WI38 (cell line): ENCODE measurements around the gene SLC22A8.

Source experiments
- H3K4me3 ChIP-seq: 2 replicates; pipeline ENCODE4 v1.5.1; 2011; ENCODE audit warnings: low read depth, mild to moderate bottlenecking, control low read depth, low read length
- TF ChIP-seq, protein P1 (sequence below): IDR thresholded peaks from 2 replicates; pipeline ENCODE4 v1.5.1; 2012; ENCODE audit warnings: low read depth, mild to moderate bottlenecking, control low read depth, low read length

Gene SLC22A8

DNA sequence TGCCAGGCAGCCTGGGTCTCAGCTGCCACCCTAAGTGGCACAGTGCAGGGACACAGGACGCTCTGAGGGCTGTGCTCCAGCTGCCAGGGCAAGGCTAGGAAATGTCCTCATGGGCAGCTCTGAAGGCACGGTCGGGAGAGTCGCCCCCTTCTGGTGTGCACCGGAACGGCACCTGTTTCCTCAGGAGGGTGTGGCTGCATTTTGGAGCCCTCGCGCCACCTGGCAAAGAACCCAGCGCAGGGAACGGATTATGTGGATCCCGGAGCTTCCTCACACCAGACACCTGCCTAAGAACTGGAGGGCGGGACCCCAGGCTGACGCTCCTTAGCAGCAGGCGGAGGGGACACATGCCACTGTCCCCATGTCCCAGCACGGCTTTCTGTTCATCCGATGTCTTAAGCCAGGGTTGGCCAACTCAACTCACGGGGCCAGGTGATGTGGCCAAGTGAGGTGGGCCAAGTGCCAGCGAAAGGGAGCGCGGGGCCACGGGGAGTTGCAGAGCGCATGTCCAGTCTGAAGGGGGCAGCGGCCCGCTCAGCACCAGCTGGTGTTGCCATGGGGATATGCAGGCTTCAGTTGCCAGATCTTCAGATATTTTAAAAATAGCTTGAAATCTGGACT, 5.1 kb upstream of the SLC22A8 start:
- H3K4me3 ChIP-seq, result no peak overlapping the region

GRCh38 chr11:63019506-63019905, 3.9 kb upstream of the SLC22A8 start:
- TF ChIP-seq, protein P1, sequence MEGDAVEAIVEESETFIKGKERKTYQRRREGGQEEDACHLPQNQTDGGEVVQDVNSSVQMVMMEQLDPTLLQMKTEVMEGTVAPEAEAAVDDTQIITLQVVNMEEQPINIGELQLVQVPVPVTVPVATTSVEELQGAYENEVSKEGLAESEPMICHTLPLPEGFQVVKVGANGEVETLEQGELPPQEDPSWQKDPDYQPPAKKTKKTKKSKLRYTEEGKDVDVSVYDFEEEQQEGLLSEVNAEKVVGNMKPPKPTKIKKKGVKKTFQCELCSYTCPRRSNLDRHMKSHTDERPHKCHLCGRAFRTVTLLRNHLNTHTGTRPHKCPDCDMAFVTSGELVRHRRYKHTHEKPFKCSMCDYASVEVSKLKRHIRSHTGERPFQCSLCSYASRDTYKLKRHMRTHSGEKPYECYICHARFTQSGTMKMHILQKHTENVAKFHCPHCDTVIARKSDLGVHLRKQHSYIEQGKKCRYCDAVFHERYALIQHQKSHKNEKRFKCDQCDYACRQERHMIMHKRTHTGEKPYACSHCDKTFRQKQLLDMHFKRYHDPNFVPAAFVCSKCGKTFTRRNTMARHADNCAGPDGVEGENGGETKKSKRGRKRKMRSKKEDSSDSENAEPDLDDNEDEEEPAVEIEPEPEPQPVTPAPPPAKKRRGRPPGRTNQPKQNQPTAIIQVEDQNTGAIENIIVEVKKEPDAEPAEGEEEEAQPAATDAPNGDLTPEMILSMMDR, result no peak
- H3K4me3 ChIP-seq, result no peak overlapping the region

More for the DNA sequence above, 5.1 kb upstream of the SLC22A8 start:
- TF ChIP-seq, protein P1, result peak; percentile 29

DNA sequence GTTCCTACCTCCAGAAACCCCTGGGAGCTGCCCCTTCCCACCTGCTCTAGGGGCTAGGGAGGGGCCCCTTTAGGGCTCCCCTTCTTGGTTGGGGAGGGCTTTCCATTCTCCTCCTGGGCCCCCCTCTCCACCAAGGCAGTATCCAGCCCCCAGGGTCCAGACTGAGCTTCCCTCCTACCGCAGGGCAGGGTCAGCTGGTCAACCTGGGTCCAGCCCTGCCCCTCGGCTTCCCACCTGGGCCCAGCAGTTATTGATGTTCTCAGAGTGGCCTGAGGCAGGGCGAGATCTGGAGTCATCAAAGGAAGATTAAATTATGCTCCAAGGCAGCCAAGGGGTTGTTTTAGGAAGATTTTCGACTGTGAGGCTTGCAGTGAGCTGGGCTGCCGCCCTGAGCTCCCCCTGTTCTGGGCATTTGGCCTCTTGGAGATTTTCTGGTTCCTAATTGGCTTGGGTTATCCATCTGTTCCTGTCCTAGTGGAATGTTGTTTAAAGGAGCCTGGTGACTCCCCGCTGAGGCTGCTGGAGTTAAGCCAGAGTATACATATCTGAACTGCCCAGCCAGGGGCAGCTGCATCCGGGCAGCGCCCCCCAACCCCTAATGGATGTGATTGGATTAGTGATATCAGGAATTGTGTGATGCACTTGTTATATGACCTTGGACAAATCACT, 1.8 kb upstream of the SLC22A8 start:
- no peak overlapping the region for H3K4me3 ChIP-seq
- TF ChIP-seq, protein P1, result no peak

DNA sequence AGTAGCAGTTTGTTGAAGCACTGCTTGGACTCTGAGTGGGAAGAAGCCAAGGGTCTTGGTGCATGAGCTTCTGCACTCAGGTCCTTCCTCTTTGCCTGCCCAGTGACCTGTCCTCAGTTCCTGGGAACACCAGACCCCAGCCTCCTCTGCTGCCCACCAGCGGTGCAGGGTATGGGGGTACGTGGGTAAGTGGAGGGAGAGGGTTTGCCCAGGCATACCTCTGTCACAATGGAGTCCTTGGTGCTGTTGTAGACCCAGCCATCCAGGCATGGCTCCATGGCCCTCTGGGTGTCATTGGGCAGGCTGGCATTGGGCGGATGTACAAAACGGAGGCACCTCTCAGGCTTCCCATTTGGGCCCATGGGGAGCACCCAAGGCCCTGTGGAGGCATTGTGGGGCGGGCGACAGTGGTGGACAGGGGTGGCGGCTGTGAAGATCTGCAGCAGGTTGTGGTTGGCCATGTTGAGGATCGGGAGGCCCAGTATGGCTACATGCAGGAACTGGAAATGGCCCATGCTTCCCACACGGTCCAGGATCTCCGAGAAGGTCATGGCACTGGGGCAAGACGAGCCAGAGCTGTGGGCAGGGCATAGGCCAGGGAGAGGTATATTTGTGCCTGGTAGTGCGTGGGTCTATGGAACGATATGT, 1.1 kb downstream of the SLC22A8 start:
- TF ChIP-seq, protein P1, result no peak
- H3K4me3 ChIP-seq, result no peak overlapping the region

- H3K4me3 ChIP-seq, result no peak overlapping the region
- TF ChIP-seq, protein P1, result no peak
Measured at GRCh38 chr11:63012839-63013238, 2.8 kb downstream of the SLC22A8 start.

- H3K4me3 ChIP-seq, result no peak overlapping the region
- TF ChIP-seq, protein P1, result no peak
Measured at GRCh38 chr11:63012430-63012829, 3.2 kb downstream of the SLC22A8 start.

DNA sequence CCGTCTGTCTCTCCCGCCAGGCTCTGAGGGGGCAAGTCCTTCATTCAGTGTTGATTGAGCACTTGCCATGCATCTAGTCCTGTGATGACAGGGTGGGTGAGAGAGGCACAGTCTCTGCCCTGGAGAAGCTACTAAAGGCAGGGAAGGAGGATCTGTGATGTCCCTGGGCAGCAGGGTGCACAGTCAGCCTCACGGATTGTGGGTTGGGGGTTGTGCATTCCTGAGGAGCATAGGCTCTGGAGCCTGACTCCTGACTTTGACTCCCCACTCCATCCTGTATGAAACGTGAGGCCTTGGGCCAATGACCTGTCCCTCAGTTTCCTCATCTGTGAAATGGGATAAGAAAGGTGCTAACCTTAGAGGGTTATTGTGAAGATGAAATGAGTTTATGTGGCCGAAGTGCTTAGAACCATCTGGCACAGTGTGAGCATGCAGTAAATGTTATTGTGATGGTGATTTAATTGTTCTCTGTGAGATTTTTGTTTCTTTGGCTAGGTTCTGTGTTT, 4.7 kb downstream of the SLC22A8 start:
- no peak overlapping the region for H3K4me3 ChIP-seq
- TF ChIP-seq, protein P1, result no peak
